Tibial nerve (tissue), 4 donors: ENCODE results near the gene SPATA46. TPM values are rescaled to one million over a fixed set of nuclear protein-coding genes. Genes with fewer than 3 reads are reported as not detected.

ENCODE experiments used
- DNase-seq, 2 donors: peaks; one replicate each; pipeline ENCODE4 v3.0.0-alpha.2; 2019; ENCODE audit warnings: low spot score in 2 of 2
- H3K27ac ChIP-seq, 4 donors: fragments of 200-600 bp; sonication (generic) in 3 of 4; one replicate each; pipeline ENCODE4 v1.5.1; 2017 to 2019; ENCODE audit warnings: mild to moderate bottlenecking in 1 of 4
- H3K27me3 ChIP-seq, 2 donors: fragments of 200-600 bp; sonication (generic) in 1 of 2; one replicate each; pipeline versions ENCODE4 v1.5.1 to v1.6.0; 2017 to 2019
- H3K36me3 ChIP-seq, 3 donors: fragments of 200-600 bp; sonication (generic); one replicate each; pipeline ENCODE4 v1.5.1; 2018 to 2019
- H3K4me1 ChIP-seq, 4 donors: fragments of 200-600 bp; sonication (generic) in 3 of 4; one replicate each; pipeline ENCODE4 v1.5.1; 2017 to 2019
- H3K4me3 ChIP-seq, 4 donors: fragments of 200-600 bp; sonication (generic) in 3 of 4; one replicate each; pipeline ENCODE4 v1.5.1; 2017 to 2019; ENCODE audit warnings: mild to moderate bottlenecking in 1 of 4, moderate library complexity in 1 of 4
- H3K9me3 ChIP-seq, 4 donors: fragments of 200-600 bp; sonication (generic) in 3 of 4; one replicate each; pipeline ENCODE4 v1.5.1; 2017 to 2019
- EP300 ChIP-seq, 2 donors: sonication (generic); formaldehyde crosslinking; IDR thresholded peaks; one replicate each; pipeline ENCODE4 v1.6.1; 2017; ENCODE audit warnings: antibody characterized with exemption in 2 of 2, mild to moderate bottlenecking in 1 of 2
- POLR2A ChIP-seq, 2 donors: fragments of 450-650 bp; IDR thresholded peaks; one replicate each; pipeline ENCODE4 v1.6.1; 2017; ENCODE audit warnings: antibody characterized with exemption in 2 of 2, mild to moderate bottlenecking in 2 of 2, moderate library complexity in 2 of 2
- WGBS, 2 donors: methylation state at CpG; one replicate each; pipeline ENCODE4 v1.1.5; 2018; 5-methylcytosine and 5-hydroxymethylcytosine counted together
- total RNA-seq, 4 donors: library from RNA; depleted of rRNA; stranded (reverse); fragments of >200 nt; gene quantifications; one replicate each; pipeline ENCODE4 v1.1.0, GENCODE V29; 2016
- TF ChIP-seq, protein P1 (sequence below), 5 experiments: fragments of 200-600 bp in 3 of 5; fragments of 450-650 bp in 2 of 5; sonication (generic) in 3 of 5; IDR thresholded peaks; one replicate each; pipeline ENCODE4 v1.5.1; 2016 to 2019; ENCODE audit warnings: antibody characterized with exemption in 5 of 5, mild to moderate bottlenecking in 3 of 5, moderate library complexity in 2 of 5

The SPATA46 gene
- total RNA-seq, 4 donors from 2014 or later, result not detected

DNA sequence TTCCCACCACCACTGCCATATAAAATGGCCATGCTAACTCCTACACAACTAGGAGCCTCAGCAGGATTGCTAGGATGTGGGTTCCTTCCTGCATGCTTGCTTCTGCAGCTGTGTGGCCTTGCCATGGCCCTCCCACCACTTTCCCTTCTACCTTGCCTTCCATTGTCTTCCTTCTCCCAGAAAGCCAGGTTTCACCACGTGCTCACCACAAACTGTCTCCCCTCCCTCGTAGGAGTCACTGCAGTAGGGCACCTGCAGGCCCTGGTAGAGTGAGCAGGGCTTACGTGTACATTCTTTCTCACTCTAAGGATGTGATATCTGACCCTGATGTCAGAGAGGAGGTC, 8.6 kb upstream of the SPATA46 start:
- Histone ChIP-seq H3K27me3 (no peaks in the 10 kb centered on the region), H3K27ac (no peak overlapping the region), H3K36me3 (peaks cover 0 to 27% (median 0%) of the 10 kb centered on the region in 3 donors), H3K4me3 (no peak overlapping the region), H3K4me1 (peaks cover 0 to 22% (median 0%) of the 10 kb centered on the region in 4 donors), H3K9me3 (no peaks in the 10 kb centered on the region)
- TF ChIP-seq, protein P1, sequence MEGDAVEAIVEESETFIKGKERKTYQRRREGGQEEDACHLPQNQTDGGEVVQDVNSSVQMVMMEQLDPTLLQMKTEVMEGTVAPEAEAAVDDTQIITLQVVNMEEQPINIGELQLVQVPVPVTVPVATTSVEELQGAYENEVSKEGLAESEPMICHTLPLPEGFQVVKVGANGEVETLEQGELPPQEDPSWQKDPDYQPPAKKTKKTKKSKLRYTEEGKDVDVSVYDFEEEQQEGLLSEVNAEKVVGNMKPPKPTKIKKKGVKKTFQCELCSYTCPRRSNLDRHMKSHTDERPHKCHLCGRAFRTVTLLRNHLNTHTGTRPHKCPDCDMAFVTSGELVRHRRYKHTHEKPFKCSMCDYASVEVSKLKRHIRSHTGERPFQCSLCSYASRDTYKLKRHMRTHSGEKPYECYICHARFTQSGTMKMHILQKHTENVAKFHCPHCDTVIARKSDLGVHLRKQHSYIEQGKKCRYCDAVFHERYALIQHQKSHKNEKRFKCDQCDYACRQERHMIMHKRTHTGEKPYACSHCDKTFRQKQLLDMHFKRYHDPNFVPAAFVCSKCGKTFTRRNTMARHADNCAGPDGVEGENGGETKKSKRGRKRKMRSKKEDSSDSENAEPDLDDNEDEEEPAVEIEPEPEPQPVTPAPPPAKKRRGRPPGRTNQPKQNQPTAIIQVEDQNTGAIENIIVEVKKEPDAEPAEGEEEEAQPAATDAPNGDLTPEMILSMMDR (IDR thresholded peaks at IDR 0.05), result no peak
- TF ChIP-seq EP300 (IDR thresholded peaks at IDR 0.05) (no peak), POLR2A (IDR thresholded peaks at IDR 0.05) (no peak)
- WGBS, 2 donors, result 81 to 88% methylated on average over 3 of the region's 3 CpGs
- no peak for DNase-seq

DNA sequence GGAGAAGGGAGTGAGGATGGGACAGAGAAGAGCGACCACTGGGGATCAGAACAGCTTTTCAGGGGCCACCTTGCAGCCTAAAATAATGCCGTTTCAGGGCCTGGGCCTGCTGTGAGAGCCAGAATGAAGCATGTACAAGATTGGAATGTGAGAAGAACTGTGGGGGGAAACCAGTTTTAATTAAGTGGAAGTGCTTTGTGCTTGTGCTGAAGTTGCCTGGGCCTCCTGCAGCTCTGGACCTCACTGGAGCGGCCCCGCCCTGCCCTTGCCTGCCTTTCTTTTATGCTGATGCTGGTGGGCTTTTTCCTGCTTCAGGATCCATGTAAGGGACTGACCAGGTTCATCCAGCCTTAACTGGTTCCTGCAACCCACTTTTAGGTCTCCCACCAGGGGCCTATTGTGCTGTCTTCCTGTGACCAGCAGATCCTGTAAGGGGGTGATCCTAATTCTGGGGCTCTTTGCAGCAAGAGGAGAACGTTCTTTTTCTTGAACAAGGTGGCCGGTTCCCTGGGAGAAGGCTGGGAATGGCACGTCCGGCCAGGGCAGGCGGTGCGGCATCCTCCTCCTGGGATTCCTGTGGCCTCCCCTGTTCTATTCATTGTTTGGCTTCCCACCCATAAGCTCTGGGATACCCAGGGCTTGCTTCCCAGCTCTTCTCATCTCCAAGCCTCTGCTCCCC, 8.1 kb upstream of the SPATA46 start:
- Histone ChIP-seq H3K27ac (no peak overlapping the region), H3K9me3 (no peaks in the 10 kb centered on the region), H3K27me3 (no peaks in the 10 kb centered on the region), H3K4me1 (peaks cover 0 to 22% (median 0%) of the 10 kb centered on the region in 4 donors), H3K4me3 (no peak overlapping the region), H3K36me3 (peaks cover 0 to 27% (median 0%) of the 10 kb centered on the region in 3 donors)
- TF ChIP-seq, protein P1 (IDR thresholded peaks at IDR 0.05), result no peak
- TF ChIP-seq POLR2A (IDR thresholded peaks at IDR 0.05), result no peak
- no peak for TF ChIP-seq EP300 (IDR thresholded peaks at IDR 0.05)
- DNase-seq, result no peak
- WGBS, 2 donors, result 95 to 96% methylated on average over 10 of the region's 10 CpGs

DNA sequence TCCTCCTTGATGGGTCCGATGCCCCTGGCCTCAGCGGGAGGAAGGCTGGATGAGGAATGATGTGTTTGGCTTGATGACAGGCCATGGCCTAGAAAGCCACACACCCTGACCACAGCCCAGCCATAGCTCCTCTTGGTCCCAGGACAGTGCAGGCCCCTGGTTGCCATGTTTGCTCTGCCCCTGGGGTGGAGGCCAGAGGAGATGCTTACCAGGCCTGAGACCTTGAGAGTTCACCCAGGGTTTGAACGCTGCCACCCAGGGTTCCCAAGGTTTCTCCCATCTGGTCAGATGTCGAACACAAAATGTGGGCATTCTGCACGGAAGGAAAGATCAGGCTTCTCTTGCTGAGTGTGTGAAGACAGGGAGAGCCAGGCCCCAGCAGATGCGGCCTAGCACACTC, 7.5 kb upstream of the SPATA46 start:
- no peaks in the 10 kb centered on the region for H3K27me3 ChIP-seq

DNA sequence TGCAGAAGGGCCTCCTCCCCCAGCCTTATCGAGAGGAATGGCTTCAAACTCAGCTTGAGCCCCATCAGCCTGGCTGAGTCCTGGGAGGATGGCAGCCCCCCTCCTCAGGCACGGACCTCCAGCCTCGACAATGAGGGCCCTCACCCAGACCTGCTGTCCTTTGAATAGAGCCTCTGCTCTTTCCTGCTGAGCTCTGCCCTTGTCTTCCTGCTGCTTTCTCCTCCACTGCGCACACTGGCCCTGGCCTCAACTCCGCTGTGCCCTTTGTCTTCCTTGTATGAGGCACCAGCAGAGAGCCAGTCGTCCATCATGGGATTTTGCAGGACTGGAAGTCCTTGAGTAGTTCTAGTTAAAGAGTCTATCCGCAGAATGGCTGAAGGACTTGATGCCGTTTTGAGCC, 6.9 kb upstream of the SPATA46 start:
- Histone ChIP-seq H3K4me3 (no peak overlapping the region), H3K27ac (no peak overlapping the region), H3K36me3 (peaks cover 0 to 27% (median 0%) of the 10 kb centered on the region in 3 donors), H3K4me1 (peaks cover 0 to 13% (median 0%) of the 10 kb centered on the region in 4 donors), H3K27me3 (no peaks in the 10 kb centered on the region), H3K9me3 (no peaks in the 10 kb centered on the region)
- TF ChIP-seq POLR2A (IDR thresholded peaks at IDR 0.05) (no peak), EP300 (IDR thresholded peaks at IDR 0.05) (no peak)
- TF ChIP-seq, protein P1 (IDR thresholded peaks at IDR 0.05), result no peak
- WGBS, 2 donors, result 86 to 89% methylated on average over 8 of the region's 8 CpGs
- DNase-seq, result no peak

More for the DNA sequence above, 7.5 kb upstream of the SPATA46 start:
- Histone ChIP-seq H3K4me3 (no peak overlapping the region), H3K36me3 (peaks cover 0 to 27% (median 0%) of the 10 kb centered on the region in 3 donors), H3K27ac (no peak overlapping the region), H3K4me1 (peaks cover 0 to 18% (median 0%) of the 10 kb centered on the region in 4 donors), H3K9me3 (no peaks in the 10 kb centered on the region)
- DNase-seq, result no peak
- 91% methylated on average over 6 of the region's 6 CpGs for WGBS, 2 donors
- TF ChIP-seq EP300 (IDR thresholded peaks at IDR 0.05) (no peak), POLR2A (IDR thresholded peaks at IDR 0.05) (no peak)
- TF ChIP-seq, protein P1 (IDR thresholded peaks at IDR 0.05), result no peak

DNA sequence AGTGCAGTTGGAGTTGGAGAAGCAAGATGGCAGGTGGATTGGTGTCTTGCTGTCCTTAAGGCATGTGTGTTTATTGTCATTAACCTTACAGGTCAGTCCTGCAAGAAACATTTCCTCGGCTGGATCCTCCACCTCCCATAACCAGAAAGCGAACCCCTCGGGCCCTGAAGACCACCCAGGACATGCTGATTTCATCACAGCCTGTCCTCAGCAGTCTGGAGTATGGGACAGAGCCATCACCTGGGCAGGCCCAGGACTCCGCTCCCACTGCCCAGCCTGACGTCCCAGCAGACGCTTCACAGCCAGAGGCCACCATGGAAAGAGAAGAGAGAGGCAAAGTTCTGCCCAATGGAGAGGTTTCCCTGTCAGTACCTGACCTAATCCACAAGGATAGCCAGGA, 6.4 kb upstream of the SPATA46 start:
- H3K27ac ChIP-seq, result no peak overlapping the region
- H3K36me3 ChIP-seq, result peaks cover 0 to 27% (median 0%) of the 10 kb centered on the region in 3 donors
- no peak for DNase-seq
- no peaks in the 10 kb centered on the region for H3K27me3 ChIP-seq
- H3K4me1 ChIP-seq, result peaks cover 0 to 10% (median 0%) of the 10 kb centered on the region in 4 donors
- no peak overlapping the region for H3K4me3 ChIP-seq
- no peaks in the 10 kb centered on the region for H3K9me3 ChIP-seq
- no peak for TF ChIP-seq POLR2A (IDR thresholded peaks at IDR 0.05)
- TF ChIP-seq, protein P1 (IDR thresholded peaks at IDR 0.05), result no peak
- TF ChIP-seq EP300 (IDR thresholded peaks at IDR 0.05), result no peak
- WGBS, 2 donors, result 92 to 100% methylated on average over 6 of the region's 6 CpGs
